GM20000 (cell line): ENCODE data around the gene RETREG3.
"Not testable (repeated sequence)": the region's sequence is repeated elsewhere in the genome, so short reads cannot be mapped to it uniquely, and the experiment has no call there.

ENCODE experiments used
- DNase-seq: peaks from one replicate; pipeline ENCODE4 v3.0.0; 2012; ENCODE audit warnings: low spot score
- CTCF ChIP-seq: IDR thresholded peaks from 2 replicates; pipeline ENCODE4 v1.5.1; 2012; ENCODE audit warnings: mild to moderate bottlenecking, control low read depth; ENCODE audit errors: extremely low read depth, missing control alignments

The RETREG3 gene

GRCh38 chr17:42618442-42619150 is 9.4 kb upstream of the RETREG3 start:
- peak; percentile 79 for DNase-seq
- peak; percentile 21 for TF ChIP-seq CTCF

- peak; percentile 30 for DNase-seq
- no peak for TF ChIP-seq CTCF
Observed at GRCh38 chr17:42617956-42618431, 8.8 kb upstream of the RETREG3 start.

- no peak for TF ChIP-seq CTCF
- no peak for DNase-seq
Observed at GRCh38 chr17:42613699-42614295, 4.6 kb upstream of the RETREG3 start.

- TF ChIP-seq CTCF: no peak
- no peak for DNase-seq
Observed at GRCh38 chr17:42612013-42612412, 2.8 kb upstream of the RETREG3 start.

- DNase-seq: not testable (repeated sequence)
Observed at GRCh38 chr17:42609814-42610801, 934 bp upstream of the RETREG3 start.

GRCh38 chr17:42608305-42609181 is 631 bp downstream of the RETREG3 start:
- no peak for DNase-seq
- TF ChIP-seq CTCF: no peak

- no peak for TF ChIP-seq CTCF
- no peak for DNase-seq
Observed at GRCh38 chr17:42607769-42608168, 1.4 kb downstream of the RETREG3 start.
